ENCODE measurements around the gene FYCO1.
A peak's percentile ranks its signal among the peaks of the same experiment; 100 is the strongest.

Gene FYCO1

DNA sequence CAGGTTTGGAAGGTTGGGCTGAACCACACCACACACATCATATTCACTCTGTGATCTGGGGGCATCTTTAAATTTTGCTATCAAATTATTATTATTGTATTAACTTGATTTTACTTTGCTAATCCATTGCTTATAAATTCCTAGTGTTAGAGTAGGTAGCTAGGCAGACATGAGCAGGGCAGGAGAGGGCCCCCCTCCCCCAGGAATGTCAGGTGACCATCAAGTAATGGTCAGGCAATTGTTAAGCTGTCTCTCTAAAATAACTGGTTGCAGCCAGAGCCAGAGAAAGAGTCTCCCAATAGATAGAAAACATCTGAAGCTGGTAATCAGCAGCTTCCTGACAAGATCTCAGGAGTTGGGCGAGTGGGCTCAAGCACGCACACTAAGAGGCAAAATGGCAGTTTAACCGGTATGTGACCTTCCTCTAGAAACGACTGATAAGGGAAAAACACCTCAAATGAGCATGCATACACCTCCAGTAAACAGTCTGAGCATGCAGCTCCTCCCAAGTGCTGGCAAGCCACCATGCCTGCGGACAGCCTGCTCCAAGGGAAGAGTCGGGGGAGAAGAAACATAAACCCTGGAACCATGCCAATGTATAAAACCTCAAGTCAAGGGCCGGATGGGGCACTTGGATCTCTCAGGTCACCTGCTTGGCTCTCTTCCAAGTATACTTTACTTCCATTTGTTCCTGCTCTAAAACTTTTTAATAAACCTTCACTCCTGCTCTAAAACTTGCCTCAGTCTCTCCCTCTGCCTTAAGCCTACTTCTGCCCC, 55.4 kb downstream of the FYCO1 start:
- no peak for DNase-seq

GRCh38 chr3:45939341-45939771, 56.3 kb downstream of the FYCO1 start:
- no peak for DNase-seq

- peak; percentile 7 to 64 for DNase-seq
Observed at GRCh38 chr3:45938864-45939263, 56.8 kb downstream of the FYCO1 start.

DNA sequence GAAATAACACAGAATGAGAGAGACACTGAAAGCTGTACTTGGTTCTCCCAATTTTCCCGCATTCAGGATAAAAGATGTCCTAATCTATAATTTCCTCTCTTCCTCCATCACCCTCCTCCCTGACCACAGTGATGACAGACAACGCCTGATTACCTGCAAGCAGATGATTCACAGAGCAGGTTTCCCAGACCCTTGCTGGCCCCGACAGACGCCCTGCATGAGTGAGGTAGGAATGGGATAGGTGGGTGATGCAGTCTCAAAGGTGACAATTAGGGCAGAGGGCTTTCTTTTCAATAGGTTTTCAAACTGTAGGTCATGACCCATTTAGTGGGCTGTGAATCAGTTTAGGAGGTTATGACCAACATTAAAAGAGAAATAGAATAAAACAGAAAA, 57.6 kb downstream of the FYCO1 start:
- DNase-seq: no peak

DNA sequence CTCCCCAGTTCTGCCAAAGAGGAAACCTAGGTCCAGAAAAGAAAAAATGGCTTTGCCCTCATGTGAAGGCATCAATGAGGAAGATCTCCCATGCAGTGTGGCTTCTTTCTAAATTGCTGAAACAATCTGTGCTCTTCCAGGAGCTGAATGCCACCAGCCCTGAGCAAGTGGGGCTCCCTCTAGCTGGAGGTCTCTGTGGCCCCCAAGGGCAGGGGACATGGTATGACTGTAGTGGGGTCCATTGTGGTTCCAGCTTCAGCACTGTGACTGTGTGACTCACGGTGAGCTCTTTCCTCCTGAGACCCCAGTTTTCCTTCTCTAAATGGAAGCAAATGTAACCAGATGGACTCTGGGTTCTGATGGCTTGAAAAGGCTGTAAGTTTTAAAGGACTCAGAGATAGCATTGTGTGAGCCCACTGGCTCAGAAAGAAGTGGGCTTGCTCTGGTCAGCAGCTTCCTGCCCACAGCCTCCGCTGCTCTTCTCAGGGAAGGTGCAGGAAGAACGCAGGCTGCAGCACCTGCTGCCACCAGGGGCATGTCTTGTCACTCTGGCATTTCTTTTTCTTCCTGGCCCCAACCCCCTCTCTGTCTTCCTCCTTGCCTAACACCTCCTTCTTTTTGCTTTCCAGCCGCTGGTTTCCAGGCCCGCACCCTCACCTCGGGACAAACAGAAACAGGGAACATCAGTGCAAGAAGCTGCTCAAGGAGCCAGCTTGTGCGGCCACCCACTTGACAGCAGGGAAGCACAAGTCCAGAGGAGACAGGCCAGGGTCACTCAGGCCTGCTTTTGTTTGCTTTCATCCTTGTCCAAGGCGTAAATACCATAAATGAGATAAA, 58.2 kb downstream of the FYCO1 start:
- DNase-seq: no peak

GRCh38 chr3:45936261-45936660, 59.4 kb downstream of the FYCO1 start:
- DNase-seq: no peak

GRCh38 chr3:45933591-45933990, 62.0 kb downstream of the FYCO1 start:
- no peak for DNase-seq

- no peak for DNase-seq
Observed at GRCh38 chr3:45932112-45932511, 63.5 kb downstream of the FYCO1 start.

GRCh38 chr3:45931496-45931895, 64.1 kb downstream of the FYCO1 start:
- no peak for DNase-seq

DNA sequence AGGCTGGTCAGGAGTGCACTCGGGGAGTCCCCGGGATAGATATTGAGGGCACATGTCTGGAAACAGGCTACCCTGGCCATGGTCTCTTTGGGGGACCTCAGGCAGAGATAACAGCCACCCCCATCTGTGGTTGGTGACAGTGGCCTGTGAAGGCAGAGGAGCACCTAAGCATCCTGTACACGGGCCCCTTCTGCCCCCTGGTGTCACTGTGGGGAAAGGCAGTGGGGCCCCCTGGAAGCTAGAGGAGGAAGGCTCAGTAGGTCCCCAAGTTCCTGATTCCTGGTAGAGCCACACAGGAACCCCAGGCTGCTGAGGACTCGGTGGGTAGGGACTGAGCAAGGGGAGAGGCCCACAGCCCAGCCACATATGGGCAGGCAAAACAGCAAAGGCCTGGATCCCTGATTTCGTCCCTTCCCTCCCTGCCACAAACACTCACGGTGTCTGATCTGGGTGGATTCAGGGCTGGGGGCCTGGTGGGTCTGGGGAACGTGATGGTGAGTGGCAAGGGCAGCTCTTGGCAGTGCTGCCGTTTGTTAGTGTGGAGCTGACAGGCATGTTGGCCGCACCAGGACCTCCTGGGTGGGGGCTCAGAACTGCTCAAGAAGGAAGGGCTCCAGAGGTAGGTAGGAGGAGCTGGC, 66.5 kb downstream of the FYCO1 start:
- DNase-seq: no peak

- DNase-seq: no peak
Observed at GRCh38 chr3:45927881-45928280, 67.7 kb downstream of the FYCO1 start.

DNA sequence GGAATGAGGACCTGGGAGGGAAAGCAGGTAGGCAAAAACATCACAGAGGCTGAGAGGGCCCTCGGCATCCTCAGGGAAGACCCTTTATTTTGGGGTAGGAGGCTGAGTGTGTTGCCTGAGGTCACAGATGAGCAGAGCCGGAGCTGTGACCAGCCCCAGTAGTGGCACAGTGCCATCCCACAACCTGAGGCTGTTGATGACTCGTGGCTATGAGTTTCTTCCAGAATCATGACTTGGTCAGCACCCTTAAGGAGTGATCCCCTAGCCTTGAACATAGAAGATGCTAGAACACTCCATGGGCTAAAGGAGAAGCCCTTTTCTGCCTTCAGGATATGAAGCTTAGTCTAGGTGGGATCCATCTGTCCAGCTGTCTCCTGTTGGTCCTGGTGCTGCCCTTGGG, 71.9 kb downstream of the FYCO1 start:
- DNase-seq: peak in 1 of 2 experiments; percentile 2

- DNase-seq: no peak
Observed at GRCh38 chr3:45922950-45923590, 72.6 kb downstream of the FYCO1 start.

DNA sequence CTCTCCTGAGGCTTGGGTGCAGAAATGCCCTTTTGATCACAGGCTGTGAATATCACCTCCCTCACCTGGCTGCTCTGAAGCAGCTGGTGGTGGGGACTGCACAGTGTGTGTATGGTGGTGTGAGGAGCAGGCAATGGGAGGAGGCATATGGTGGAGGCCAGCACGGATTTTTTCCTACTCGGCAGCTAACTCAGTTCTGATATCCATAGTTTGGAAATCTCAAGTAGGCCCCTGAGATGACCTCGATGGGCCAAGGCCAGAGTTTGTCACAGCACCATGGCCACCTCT, 73.6 kb downstream of the FYCO1 start:
- DNase-seq: no peak

DNA sequence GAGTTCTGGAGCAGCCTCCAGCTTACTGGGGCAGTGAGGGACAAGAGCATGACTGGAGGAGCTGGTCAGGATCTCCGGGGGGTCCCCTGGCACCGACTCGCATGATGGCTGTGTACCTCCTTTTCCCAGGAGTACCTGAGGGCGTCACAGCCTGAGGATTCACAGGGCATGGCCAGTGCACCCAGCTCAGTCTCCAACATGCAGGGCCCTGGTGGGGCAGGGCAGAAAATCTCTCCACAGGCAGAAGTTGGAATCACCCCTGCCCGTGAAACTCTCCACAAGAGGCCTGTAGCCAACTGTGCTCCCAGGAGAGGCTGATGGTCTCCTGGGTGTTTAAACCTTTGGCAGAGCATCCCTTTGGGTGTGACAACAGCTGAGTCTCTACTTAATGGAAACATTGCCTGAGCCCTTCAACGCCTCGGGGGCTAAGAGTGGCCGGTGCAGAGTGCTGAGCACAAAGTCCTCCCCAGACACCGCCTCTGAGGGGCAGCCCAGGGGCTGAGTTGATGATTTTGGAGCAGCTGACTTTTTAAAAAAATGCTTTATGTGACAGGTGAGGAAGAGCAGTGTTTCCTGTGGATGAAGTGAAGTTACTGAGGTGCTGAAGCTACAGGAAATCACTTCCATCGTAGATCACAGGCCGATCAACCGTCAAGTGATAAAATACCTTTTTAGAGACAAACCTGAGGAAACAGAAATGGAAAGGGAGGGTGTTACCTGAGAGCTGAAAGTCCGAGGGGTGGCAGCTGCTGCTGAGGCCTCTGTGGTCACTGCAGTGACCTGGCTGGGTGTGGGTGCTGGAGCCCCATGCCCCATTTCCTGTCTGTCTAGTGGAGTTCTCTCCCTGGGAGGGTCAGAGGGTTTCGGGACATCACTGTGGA, 74.2 kb downstream of the FYCO1 start:
- no peak for DNase-seq

- DNase-seq: no peak
Observed at GRCh38 chr3:45917146-45917898, 78.3 kb downstream of the FYCO1 start.

- DNase-seq: no peak
Observed at GRCh38 chr3:45915518-45916231, 79.9 kb downstream of the FYCO1 start.

DNA sequence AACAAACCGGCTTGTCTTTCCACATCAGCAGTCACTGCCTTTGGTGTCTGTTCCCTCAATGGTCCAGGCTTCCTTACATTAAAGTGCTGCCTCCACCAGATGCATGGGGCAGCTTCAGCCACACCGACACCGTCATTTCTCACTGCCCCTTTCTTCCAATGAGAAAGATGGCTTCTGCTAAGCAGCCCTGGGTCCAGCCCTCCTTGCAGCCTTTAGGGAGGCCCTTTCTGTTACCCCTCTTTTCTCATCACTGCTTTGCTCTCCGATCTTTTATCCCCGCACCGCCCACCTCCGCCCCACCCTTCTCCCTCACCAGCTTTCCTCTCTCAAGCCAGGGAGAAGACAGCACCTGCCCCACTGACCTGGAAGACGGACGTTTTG, 80.6 kb downstream of the FYCO1 start:
- DNase-seq: no peak

GRCh38 chr3:45914362-45915058, 81.1 kb downstream of the FYCO1 start:
- DNase-seq: no peak

DNA sequence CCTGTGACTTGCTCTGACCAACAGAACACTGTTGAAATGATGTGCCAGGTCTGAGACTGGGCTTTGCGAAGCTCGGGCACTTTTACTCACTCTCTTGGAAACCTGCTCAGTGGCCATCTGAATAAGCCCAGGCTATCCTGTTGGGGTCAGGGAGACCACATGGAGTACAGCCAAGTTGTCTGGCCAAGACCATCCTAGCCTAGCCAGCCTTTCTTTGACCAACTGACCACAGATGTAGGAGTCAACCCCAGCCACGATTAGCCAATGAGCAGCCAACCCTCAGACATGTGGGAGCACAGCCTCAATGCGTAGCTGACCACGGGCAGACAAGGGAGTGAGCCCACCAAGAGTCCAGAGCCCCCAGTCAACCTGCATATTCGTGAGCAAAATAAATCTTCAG, 83.2 kb downstream of the FYCO1 start:
- no peak for DNase-seq

All from SW 1271 (cell line).